Measurements from ENCODE around the gene SNAPC4. TPM values are rescaled to one million over a fixed set of nuclear protein-coding genes. Genes with fewer than 3 reads are reported as not detected.

The SNAPC4 gene
- total and polyA plus RNA-seq, 8 donors = 5.8 to 14.2 (median 11.3) TPM

DNA sequence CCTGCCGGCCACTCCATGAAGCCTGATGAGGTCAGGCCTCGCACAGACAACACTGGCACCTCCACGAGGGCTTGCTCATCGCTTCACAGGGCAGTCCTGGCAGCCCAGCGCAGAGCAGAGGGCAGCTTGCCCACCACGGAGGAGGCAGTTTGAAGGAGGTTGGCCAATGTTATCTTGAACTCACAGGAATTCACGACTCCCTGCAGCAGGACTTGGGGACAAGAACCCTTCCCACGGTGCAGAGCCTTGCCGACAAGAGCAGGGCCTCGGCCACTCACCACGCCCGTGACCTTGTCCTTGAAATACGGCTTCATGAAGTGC lies 5.0 kb downstream of the SNAPC4 start:
- intact Hi-C loops (cut with DNase I) = no loop called here
- Histone ChIP-seq H3K4me1 (peaks cover 11 to 18% of the 10 kb centered on the region in 2 donors), H3K9me3 (no peaks in the 10 kb centered on the region), H3K4me3 (no peak overlapping the region), H3K27ac (no peak overlapping the region), H3K27me3 (no peaks in the 10 kb centered on the region), H3K36me3 (peaks cover 0 to 79% of the 10 kb centered on the region in 2 donors)
- ATAC-seq (no peak), DNase-seq (no peak)
- TF ChIP-seq, protein P1, sequence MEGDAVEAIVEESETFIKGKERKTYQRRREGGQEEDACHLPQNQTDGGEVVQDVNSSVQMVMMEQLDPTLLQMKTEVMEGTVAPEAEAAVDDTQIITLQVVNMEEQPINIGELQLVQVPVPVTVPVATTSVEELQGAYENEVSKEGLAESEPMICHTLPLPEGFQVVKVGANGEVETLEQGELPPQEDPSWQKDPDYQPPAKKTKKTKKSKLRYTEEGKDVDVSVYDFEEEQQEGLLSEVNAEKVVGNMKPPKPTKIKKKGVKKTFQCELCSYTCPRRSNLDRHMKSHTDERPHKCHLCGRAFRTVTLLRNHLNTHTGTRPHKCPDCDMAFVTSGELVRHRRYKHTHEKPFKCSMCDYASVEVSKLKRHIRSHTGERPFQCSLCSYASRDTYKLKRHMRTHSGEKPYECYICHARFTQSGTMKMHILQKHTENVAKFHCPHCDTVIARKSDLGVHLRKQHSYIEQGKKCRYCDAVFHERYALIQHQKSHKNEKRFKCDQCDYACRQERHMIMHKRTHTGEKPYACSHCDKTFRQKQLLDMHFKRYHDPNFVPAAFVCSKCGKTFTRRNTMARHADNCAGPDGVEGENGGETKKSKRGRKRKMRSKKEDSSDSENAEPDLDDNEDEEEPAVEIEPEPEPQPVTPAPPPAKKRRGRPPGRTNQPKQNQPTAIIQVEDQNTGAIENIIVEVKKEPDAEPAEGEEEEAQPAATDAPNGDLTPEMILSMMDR (IDR thresholded peaks at IDR 0.05) = no peak

DNA sequence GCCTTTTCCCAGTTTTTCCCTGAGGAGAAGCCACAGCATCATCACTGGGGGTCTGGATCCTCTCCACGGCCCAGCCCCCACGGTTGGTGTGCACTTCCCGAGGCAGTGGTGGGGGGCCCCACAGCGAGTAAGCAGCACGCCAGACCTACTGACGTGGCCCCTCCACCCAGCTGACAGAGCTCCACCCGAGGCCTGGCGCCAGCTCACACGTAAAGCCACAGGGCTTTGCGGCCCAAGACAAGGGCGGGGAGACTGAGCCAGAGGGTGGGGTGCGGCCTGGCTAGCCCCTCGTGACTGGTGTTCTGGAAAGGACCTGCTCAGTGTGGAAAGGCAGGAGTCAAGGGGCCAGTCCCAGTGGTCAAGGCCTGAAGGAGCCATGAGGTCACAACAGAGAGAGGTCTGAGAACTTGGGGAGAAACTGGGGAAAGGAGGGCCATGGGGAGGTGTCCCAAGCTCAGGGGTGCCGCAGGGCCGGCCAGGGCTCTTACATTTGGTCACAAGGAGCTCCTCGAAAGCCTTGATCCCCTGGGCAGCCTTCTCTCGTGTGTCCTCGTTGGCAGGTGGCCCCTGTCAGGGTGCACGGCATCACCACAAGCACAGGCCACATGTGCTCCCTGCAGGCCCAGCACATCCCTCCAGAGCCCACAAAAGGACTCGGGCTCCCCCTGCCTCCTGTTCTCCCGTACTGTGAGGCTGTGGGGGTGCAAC lies 5.5 kb downstream of the SNAPC4 start:
- peaks cover 9 to 17% of the 10 kb centered on the region in 2 donors for H3K4me1 ChIP-seq
- H3K9me3 ChIP-seq = no peaks in the 10 kb centered on the region
- TF ChIP-seq, protein P1 (IDR thresholded peaks at IDR 0.05) = no peak
- no peak for ATAC-seq
- H3K27ac ChIP-seq = no peak overlapping the region
- DNase-seq = no peak
- intact Hi-C loops (cut with DNase I) = no loop called here
- no peak overlapping the region for H3K4me3 ChIP-seq
- H3K27me3 ChIP-seq = no peaks in the 10 kb centered on the region
- peaks cover 0 to 84% of the 10 kb centered on the region in 2 donors for H3K36me3 ChIP-seq

DNA sequence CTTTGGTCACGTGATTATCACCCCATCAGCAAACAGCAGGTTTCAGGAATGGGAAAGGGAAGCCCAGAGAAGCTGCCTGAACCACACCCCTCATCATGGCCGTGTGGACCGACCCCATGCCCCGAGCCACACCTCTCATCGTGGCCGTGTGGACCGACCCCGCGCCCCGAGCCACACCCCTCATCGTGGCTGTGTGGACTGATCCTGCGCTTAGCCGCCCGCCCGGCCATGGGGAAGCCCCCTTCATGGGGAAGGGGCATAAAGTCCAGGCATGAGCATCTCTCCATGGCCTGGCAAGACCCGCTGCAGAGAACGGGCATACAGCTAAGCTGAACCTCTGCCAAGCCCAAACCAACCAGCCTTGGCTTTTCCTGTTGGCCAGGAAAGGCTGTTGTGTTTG lies 6.4 kb downstream of the SNAPC4 start:
- H3K27ac ChIP-seq = no peak overlapping the region
- DNase-seq = no peak
- H3K9me3 ChIP-seq = no peaks in the 10 kb centered on the region
- intact Hi-C loops (cut with DNase I) = no loop called here
- H3K27me3 ChIP-seq = no peaks in the 10 kb centered on the region
- H3K4me3 ChIP-seq = no peak overlapping the region
- H3K36me3 ChIP-seq = peaks cover 0 to 93% of the 10 kb centered on the region in 2 donors
- TF ChIP-seq, protein P1 (IDR thresholded peaks at IDR 0.05) = no peak
- no peak for ATAC-seq
- peaks cover under 1 to 8% of the 10 kb centered on the region in 2 donors for H3K4me1 ChIP-seq

DNA sequence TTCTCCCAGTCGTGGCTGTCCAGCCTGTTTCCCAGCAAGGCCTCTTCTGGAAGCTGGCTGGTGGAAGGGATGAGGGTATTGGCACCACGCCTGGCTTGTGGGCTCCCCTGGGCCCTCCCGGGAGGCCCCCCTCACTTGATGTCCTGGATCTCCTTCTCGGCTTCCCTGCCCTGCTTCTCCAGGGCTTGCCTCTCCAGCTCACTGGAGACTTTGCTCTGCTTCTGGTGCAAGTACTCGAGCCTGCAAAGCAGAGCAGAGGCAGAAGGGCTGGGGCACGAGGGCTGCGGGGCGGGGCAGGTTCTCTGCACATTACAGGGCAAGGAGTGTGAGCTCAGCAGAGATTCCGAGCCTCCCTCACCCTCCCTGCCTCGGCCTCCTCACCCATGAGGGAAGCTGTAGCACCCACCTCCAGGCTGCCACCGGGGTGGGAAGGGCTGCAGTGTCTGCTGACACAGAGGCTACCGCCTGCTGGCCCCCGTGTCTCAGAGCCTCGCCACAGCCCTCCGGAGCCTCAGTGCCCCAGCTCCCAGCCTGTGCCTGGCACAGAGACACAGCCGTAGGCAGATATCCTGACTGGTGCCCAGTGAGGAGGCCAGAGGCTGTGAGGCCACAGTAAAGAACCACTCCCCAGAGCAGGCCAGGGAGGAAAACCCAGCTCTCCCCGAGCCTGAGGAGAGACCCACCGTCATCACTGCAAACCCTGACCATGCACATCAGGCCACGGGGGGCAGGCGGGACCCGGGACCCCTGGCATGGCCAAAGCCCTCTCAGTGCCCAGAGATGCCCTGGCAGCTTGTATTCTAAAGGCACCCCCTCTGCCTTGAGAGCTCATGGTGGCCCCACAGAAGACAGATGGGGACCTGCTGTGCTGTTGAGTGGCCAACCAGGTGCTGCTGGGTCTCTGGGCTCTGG lies 7.2 kb downstream of the SNAPC4 start:
- no peak overlapping the region for H3K4me3 ChIP-seq
- DNase-seq (no peak), ATAC-seq (no peak)
- H3K36me3 ChIP-seq = peaks cover 0 to 95% of the 10 kb centered on the region in 2 donors
- H3K9me3 ChIP-seq = no peaks in the 10 kb centered on the region
- H3K27ac ChIP-seq = no peak overlapping the region
- H3K27me3 ChIP-seq = no peaks in the 10 kb centered on the region
- TF ChIP-seq, protein P1 (IDR thresholded peaks at IDR 0.05) = no peak
- peaks cover 0 to under 1% of the 10 kb centered on the region in 2 donors for H3K4me1 ChIP-seq
- intact Hi-C loops (cut with DNase I) = no loop called here

All from left lung (tissue), 10 donors.